ENCODE results near the gene SYNDIG1. TPM values are rescaled to one million over a fixed set of nuclear protein-coding genes. Genes with fewer than 3 reads are reported as not detected.

Gene SYNDIG1
- total RNA-seq, 1 donor from 2014 or later = 5.7 TPM

DNA sequence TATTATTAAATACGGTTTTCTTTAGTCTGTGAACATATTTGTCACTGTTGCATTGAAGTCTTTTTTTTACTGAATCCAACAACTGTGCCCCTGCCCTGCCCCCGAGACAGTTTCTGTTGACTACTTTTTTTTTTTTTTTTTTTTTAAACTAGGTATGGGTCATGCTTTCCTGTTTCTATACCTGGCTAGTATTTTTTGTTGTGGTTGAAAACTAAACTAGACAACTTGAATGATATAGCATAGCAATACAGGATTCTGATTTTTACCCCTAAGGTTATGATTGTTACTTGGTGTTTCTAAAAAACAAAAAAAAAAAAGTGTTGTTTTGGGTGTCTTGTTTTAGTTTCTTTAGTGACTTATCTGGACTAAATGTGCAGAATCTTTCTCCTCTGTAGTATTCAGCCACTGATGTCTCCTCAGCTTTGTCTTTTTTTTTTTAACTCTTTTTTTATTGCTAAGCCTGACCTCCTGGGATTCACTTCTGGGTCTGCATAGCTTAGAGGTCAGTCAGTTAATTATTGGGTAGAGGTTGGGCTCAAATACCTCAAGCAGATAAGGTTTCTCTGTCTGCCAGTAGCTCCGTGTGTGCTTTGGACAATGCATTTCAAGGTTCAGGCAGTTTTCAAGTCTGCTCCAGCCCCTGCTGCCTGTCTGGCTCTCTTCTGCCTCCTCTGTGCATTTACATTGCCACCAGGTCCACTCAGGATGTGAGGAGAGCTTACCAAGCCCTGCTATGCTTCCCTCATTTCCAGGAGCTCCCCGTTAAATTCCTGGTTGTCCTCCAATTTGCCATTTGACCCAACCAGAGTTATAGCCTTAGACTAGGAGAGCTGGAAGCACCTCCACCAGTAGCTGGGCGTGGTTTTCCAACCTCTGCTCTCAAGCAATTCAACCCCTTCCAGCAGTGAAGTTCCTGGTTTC is 91.4 kb downstream of the SYNDIG1 start:
- no peak for DNase-seq (ENCODE audit: low spot score)

GRCh38 chr20:24565835-24566351 is 96.5 kb downstream of the SYNDIG1 start:
- no peak for DNase-seq (ENCODE audit: low spot score)

GRCh38 chr20:24566656-24567055 is 97.2 kb downstream of the SYNDIG1 start:
- no peak for DNase-seq (ENCODE audit: low spot score)

DNA sequence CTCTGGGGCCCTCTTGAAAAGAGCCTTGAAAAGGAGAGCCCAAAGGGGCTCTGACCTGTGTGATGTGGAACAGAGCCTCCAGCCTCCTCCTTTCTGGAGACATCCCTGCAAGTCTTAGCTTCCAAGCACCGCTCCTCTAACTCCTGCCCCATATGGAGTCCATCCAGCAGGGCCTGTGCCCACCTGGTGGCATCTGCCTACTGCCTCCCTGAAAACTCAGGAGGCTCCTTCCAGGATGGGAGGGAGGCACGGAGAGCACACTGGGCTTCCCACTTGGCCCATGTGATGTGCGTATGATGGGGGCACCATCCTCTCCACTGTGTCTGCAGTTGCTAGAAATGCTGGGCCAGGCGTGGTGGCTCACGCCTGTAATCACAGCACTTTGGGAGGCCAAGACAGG is 98.1 kb downstream of the SYNDIG1 start:
- no peak for DNase-seq (ENCODE audit: low spot score)

DNA sequence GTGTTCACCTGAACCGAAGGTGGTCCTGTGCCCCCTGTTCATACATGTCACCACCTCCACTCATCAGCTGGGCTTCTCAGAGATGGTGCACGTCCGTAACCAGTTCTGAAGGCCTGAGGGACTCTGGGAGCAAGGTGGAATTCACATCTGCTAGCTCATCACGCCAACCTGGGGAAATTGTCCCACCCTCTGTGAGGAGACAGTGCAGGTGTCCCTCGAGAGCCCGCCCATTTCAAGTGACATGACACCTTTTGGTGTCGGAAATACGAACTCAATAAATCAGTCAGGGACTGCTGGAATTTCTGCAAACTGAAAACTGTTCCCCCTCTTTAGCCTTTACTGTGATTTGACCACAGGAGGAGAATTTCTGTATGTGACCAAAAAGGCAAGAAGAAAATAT is 99.4 kb downstream of the SYNDIG1 start:
- DNase-seq (ENCODE audit: low spot score) = no peak

DNA sequence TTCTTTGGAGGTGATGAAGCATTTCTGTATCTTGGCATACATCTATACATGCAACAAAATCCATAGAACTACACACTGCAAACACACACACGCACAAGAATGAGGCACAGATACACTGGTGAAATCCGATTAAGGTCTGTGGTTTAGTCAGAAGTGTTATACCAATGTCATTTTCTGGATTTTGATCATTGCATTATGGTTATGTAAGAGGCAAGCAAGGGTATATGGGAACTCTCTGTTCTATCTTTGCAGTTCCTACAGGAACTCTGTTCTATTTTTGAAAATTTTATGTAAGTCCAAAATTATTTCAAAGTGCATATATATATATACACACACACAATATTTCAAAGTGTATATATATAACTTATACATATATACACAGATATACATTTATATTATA is 101.7 kb downstream of the SYNDIG1 start:
- no peak for DNase-seq (ENCODE audit: low spot score)

DNA sequence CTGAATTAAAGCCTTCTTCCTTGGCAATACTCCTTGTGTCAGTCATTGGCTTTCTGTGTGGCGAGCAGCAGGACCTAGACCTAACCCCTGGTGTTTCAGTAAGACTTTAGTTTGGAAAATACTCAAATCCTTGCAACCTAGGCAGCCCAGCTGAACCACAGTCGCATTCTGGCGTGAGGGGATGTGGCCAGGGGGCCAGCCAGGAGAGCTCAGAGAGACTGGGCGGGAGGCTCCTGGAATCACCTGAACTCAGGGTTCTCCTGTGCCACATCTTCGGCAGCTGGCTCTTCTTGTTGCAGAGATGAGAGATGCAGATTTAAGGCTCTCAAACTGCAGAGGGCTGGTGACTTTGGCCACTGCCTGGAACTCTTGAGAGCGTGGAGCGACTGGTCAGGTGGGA is 102.7 kb downstream of the SYNDIG1 start:
- DNase-seq (ENCODE audit: low spot score) = no peak

- DNase-seq (ENCODE audit: low spot score) = no peak
These were observed 103.4 kb downstream of the SYNDIG1 start for GRCh38 chr20:24572862-24573261.

GRCh38 chr20:24573557-24573956 is 104.1 kb downstream of the SYNDIG1 start:
- DNase-seq (ENCODE audit: low spot score) = no peak

DNA sequence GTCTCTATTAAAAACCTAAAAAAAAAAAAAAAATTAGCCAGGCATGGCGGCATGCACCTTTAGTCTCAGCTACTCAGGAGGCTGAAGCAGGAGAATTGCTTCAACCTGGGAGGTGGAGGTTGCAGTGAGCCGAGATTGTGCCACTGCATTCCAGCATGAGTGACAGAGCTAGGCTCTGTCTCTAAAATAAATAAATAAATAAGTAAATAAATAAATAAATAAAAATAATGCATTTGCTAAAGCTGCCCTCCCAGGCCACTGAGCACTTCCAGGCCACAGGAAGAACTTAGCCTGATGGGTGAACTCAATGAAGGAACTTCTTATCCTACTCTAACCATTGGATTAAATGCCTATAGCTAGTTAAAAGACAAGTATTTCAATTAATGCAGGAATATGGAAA is 104.9 kb downstream of the SYNDIG1 start:
- no peak for DNase-seq (ENCODE audit: low spot score)

GRCh38 chr20:24574797-24575196 is 105.4 kb downstream of the SYNDIG1 start:
- DNase-seq (ENCODE audit: low spot score) = no peak

GRCh38 chr20:24575811-24576210 is 106.4 kb downstream of the SYNDIG1 start:
- DNase-seq (ENCODE audit: low spot score) = no peak

DNA sequence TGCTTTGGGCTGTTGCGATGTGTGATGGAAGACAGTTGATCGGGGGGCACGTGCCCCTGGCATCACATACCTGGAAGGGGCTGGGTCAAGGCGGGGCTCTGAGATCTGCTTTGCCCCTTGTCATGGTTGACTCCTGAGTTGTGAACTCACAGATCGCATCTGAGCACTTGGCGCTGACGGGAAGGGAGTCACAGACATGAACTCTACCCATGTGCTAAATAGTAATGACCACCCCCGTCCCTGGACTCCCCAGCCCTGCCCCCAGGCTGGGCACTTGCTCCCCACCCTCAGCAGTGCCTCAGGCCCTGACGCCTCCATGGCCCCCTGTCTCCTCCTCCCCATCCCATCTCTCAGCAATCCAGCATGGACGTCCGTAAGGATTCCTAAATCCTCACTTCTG is 107.0 kb downstream of the SYNDIG1 start:
- DNase-seq (ENCODE audit: low spot score) = no peak

DNA sequence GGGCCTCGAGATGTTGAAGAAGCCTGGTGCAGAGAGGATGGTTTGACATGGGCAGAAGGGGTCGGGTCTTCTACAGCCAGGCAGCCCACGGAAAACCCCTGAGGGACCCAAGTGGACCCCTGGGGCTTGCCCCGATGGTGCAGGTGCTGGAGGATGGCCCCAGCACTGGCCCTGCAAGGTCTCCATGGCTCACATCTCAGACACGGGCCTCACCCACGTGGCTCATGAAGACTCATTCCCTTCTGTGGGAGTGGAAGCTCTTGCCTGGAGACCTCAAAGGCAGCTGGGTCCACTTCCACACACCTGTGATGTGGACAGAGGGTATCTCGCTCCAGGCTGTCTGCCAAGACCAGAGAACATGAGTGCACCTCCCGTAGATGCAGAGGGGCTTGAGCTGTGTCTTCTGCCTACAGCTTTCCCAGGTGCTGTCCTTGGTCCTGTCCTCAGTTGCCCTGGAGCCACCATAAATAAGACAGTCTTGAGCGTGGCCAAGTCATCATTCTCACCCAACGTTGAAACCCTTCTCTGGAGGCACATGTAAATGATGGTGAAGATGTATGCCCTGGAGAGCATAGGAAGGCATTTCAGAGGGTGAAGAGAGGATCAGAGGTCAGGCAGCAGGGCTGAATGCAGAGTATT is 108.0 kb downstream of the SYNDIG1 start:
- no peak for DNase-seq (ENCODE audit: low spot score)

DNA sequence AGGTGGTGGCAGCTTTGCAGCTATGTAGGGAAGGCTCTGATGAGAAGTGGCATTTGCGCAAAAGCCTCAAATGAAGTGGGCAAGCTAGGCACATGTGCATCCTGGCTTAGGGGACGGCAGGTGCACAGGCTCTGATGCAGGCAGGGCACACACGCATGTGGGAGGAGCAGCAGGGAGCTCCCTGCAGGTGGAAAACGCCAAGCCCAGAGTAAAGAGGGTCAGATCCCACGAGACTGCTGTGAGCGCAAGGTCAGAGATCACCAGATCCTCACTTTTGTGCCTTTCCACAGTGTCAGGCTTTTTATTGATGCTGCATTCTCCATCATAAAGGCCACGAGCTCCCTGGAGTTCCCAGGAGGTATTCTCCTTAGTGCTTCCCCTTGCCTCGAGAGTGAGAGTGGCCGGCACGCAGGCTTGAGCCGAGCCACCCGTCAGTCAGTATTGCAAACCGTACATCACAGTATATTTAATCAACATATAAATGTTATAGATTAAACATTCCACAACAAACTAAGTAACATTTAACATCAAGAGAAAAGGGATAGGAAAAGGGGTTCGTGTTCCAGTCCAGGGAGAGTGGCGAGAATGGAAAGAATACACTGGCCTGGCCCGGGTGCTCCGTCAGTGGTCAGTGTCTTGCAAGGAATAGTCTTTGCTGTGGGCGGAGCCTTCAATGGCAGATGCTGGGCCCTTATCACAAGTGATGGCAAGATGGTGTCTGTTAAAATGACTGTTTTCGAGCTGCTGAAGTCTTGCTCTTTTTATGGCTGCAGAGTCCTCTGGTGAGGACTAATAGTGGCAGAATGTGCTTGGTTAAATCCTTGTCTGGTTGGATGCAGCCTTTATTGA is 109.4 kb downstream of the SYNDIG1 start:
- DNase-seq (ENCODE audit: low spot score) = no peak

- no peak for DNase-seq (ENCODE audit: low spot score)
These were observed 110.0 kb downstream of the SYNDIG1 start for GRCh38 chr20:24579475-24579874.

DNA sequence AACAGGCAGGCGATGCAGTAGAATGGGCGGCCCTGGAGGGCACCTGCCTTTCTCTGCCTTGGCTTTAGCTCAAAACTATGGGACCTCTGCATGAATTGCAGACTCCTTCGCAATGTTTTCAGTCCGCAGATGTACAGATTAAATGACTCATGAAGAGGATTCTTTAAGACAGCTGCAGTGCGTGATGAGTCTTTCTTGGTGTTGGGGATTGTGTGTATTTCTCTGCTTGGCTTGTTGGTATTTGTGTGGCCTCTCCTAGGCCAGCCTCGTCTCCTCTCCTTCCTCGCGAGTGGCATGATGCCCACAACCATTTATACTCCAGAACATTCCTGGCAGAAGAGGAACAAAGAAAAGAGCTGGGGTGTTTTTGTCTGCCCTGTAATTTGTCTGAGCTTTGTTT is 110.6 kb downstream of the SYNDIG1 start:
- no peak for DNase-seq (ENCODE audit: low spot score)

DNA sequence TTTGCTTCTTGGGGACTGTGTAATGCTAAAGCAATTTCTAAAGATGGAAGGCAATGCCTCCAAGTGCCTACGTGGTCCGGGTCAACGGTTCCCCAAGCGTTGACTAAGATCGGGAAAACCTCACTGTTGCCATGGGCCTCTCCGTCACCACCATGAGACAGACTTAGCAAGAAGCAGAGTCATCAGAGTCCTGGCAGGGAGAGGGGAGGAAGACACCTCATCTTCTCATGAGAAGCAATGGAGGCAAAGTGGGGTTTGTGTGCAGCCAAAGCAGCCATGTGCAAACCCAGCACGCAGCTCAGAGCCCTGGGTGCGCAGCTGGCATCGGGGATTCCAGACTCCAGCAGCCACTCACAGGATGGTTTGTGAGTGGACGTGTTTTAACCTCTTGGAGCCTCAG is 111.4 kb downstream of the SYNDIG1 start:
- no peak for DNase-seq (ENCODE audit: low spot score)

DNA sequence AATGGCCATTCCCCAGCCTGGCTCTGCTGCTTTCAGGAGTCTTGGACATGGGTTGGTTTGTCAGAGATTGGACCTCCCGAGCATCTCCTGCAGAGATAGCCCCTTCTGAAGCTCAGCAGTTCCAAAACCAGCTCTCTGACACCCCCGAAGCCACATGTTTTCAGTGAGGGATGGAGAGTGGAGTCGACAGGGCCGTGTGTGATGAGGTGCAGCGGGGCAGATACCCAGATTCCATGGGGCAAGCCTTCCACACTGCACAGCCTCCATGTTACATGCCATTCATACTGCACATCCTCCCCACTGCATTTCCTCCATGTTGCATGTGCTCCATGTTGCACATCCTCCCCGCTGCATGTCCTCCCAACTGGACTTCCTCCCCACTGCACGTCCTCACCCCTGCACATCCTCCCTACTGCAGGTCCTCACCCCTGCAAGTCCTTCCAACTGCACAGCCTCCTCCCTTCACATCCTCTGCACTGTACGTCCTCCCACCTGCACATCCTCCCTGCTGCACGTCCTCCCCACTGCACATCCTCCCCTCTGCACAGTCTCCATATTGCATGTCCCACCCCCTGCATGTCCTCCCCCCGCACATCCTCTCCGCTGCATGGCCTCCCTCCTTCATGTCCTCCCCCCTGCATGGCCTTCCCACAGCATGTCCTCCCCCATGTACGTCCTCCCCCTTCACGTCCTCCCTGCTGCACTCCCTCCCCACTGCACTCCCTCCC is 112.2 kb downstream of the SYNDIG1 start:
- DNase-seq (ENCODE audit: low spot score) = no peak

- no peak for DNase-seq (ENCODE audit: low spot score)
These were observed 113.1 kb downstream of the SYNDIG1 start for GRCh38 chr20:24582373-24583168.
